HepG2 (cell line): ENCODE data around the gene UTS2R. TPM values are rescaled to one million over a fixed set of nuclear protein-coding genes. Genes with fewer than 3 reads are reported as not detected.
A peak's percentile ranks its signal among the peaks of the same experiment; 100 is the strongest.

ENCODE experiments used
- KAT8 ChIP-seq: IDR thresholded peaks from 2 replicates; pipeline ENCODE4 v1.6.1; 2016; ENCODE audit warnings: missing genetic modification reagents, missing compliant biosample characterization
- WIZ ChIP-seq: sonication (generic); formaldehyde crosslinking; IDR thresholded peaks from 2 replicates; pipeline ENCODE4 v1.5.1; 2020; ENCODE audit warnings: mild to moderate bottlenecking, missing genetic modification reagents
- ZNF136 ChIP-seq: sonication (generic); formaldehyde crosslinking; IDR thresholded peaks from 2 replicates; pipeline ENCODE4 v1.8.1; 2022; ENCODE audit warnings: low read depth, mild to moderate bottlenecking, moderate library complexity, missing genetic modification reagents
- polyA plus RNA-seq, 8 experiments: library from polyadenylated mRNA; depleted of rRNA in 3 of 8; stranded (reverse) in 7 of 8; unstranded in 1 of 8; fragments of >200 nt; fragmentation: Illumina TruSeq in 4 of 8; extraction: Trizol in 4 of 8; gene quantifications; 2 replicates each; pipeline versions ENCODE4 v1.2.1 to v1.2.3, GENCODE V29; 2011 to 2016; ENCODE audit warnings: low read depth in 4 of 8, missing spikeins in 1 of 8, mixed read lengths in 1 of 8; ENCODE audit not compliant: insufficient read depth in 1 of 8
- total RNA-seq, 5 experiments: library from RNA; depleted of rRNA; stranded (reverse); fragments of >200 nt; fragmentation: Illumina TruSeq; extraction: Trizol; gene quantifications; 2 replicates each; pipeline ENCODE4 v1.2.3, GENCODE V29; 2016; ENCODE audit warnings: low read depth in 1 of 5
- TF ChIP-seq, protein P1 (sequence below): sonication (generic); formaldehyde crosslinking; IDR thresholded peaks from 2 replicates; pipeline ENCODE4 v1.4.0; 2020; ENCODE audit warnings: missing genetic modification reagents
- TF ChIP-seq, protein P2 (sequence below): sonication (generic); formaldehyde crosslinking; IDR thresholded peaks from 2 replicates; pipeline ENCODE4 v1.8.0; 2022; ENCODE audit warnings: missing genetic modification reagents, mild to moderate bottlenecking, inconsistent platforms, borderline replicate concordance
- TF ChIP-seq, protein P3 (sequence below): IDR thresholded peaks from 2 replicates; pipeline ENCODE4 v1.6.1; 2016; ENCODE audit warnings: mild to moderate bottlenecking, missing biosample characterization, missing genetic modification reagents

Gene UTS2R
- total and polyA plus RNA-seq, 2 of the 13 experiments (the other 11 are each of a cell fraction or from before 2014, with no cell fraction given): 0.13 to 0.15 TPM

- TF ChIP-seq, protein P1, sequence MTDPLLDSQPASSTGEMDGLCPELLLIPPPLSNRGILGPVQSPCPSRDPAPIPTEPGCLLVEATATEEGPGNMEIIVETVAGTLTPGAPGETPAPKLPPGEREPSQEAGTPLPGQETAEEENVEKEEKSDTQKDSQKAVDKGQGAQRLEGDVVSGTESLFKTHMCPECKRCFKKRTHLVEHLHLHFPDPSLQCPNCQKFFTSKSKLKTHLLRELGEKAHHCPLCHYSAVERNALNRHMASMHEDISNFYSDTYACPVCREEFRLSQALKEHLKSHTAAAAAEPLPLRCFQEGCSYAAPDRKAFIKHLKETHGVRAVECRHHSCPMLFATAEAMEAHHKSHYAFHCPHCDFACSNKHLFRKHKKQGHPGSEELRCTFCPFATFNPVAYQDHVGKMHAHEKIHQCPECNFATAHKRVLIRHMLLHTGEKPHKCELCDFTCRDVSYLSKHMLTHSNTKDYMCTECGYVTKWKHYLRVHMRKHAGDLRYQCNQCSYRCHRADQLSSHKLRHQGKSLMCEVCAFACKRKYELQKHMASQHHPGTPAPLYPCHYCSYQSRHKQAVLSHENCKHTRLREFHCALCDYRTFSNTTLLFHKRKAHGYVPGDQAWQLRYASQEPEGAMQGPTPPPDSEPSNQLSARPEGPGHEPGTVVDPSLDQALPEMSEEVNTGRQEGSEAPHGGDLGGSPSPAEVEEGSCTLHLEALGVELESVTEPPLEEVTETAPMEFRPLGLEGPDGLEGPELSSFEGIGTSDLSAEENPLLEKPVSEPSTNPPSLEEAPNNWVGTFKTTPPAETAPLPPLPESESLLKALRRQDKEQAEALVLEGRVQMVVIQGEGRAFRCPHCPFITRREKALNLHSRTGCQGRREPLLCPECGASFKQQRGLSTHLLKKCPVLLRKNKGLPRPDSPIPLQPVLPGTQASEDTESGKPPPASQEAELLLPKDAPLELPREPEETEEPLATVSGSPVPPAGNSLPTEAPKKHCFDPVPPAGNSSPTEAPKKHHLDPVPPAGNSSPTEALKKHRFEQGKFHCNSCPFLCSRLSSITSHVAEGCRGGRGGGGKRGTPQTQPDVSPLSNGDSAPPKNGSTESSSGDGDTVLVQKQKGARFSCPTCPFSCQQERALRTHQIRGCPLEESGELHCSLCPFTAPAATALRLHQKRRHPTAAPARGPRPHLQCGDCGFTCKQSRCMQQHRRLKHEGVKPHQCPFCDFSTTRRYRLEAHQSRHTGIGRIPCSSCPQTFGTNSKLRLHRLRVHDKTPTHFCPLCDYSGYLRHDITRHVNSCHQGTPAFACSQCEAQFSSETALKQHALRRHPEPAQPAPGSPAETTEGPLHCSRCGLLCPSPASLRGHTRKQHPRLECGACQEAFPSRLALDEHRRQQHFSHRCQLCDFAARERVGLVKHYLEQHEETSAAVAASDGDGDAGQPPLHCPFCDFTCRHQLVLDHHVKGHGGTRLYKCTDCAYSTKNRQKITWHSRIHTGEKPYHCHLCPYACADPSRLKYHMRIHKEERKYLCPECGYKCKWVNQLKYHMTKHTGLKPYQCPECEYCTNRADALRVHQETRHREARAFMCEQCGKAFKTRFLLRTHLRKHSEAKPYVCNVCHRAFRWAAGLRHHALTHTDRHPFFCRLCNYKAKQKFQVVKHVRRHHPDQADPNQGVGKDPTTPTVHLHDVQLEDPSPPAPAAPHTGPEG (CRISPR knock-in tag): no peak
- peak; percentile 77 for TF ChIP-seq KAT8 (CRISPR knock-in tag)
- TF ChIP-seq ZNF136 (CRISPR knock-in tag): no peak; the same call in 1 of the 2 replicates
- TF ChIP-seq, protein P2, sequence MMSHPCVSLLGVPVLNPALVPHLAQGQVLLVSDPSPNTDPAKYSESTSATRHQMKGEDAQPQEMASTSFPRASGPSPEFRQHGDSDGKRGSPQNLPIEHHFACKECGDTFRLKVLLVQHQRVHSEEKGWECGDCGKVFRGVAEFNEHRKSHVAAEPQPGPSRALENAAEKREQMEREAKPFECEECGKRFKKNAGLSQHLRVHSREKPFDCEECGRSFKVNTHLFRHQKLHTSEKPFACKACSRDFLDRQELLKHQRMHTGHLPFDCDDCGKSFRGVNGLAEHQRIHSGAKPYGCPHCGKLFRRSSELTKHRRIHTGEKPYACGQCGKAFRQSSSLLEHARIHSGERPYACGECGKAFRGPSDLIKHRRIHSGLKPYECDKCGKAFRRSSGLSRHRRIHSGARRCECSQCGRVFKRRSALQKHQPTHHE (CRISPR knock-in tag): no peak
- no peak for TF ChIP-seq WIZ
- TF ChIP-seq, protein P3, sequence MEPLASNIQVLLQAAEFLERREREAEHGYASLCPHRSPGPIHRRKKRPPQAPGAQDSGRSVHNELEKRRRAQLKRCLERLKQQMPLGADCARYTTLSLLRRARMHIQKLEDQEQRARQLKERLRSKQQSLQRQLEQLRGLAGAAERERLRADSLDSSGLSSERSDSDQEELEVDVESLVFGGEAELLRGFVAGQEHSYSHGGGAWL (CRISPR knock-in tag): peak; percentile 72; the same call in 1 of the 2 replicates
Observed at GRCh38 chr17:82351713-82352488, 19.7 kb upstream of the UTS2R start (continued).
